Measurements from ENCODE around the gene IER5. TPM values are rescaled to one million over a fixed set of nuclear protein-coding genes. Genes with fewer than 3 reads are reported as not detected.

The IER5 gene
- total RNA-seq, 1 donor from 2014 or later: 156 TPM

DNA sequence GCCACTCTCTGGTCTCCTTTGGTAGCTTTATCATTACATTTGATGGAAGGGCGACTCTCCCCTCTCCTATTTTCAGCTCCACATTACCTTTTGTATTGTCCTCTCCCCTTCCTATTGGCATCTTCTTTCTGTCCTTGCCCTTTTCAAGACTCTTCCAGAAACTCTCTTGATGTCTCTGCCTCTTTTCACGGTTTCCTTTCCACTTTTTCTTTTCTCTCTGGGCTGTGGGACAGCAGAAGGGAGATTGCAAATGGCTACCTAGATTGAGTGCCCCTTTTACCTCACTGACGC lies 17.5 kb downstream of the IER5 start:
- Mint-ChIP-seq H3K9me3 (no peaks in the 10 kb centered on the region), H3K4me1 (peaks cover 35% of the 10 kb centered on the region), H3K27me3 (no peaks in the 10 kb centered on the region), H3K36me3 (ENCODE audit: low read depth) (no peaks in the 10 kb centered on the region), H3K27ac (peak overlapping the region; percentile 89), H3K4me3 (peak overlapping the region; percentile 85)
- intact Hi-C loops (cut with micrococcal nuclease): no loop called here
- CTCF ChIA-PET: interaction anchor here (2.3 to 5.1 kb wide), 5 partner anchors 14 to 36 kb away, joined by 6 to 40 read pairs (median 25); no protein-coding TSS in a partner anchor
- TF ChIP-seq CTCF (IDR thresholded peaks at IDR 0.05): no peak
- ATAC-seq (ENCODE audit: low read depth) (no peak), DNase-seq (no peak)
- POLR2A ChIA-PET: interaction anchor here (2.2 to 38.3 kb wide), 3 partner anchors 15 to 73 kb away, joined by 6 to 1783 read pairs (median 428); partner anchors contain the start of gene IER5

- no peaks in the 10 kb centered on the region for H3K27me3 Mint-ChIP-seq
- intact Hi-C loops (cut with micrococcal nuclease): no loop called here
- no peaks in the 10 kb centered on the region for H3K36me3 Mint-ChIP-seq (ENCODE audit: low read depth)
- TF ChIP-seq CTCF (IDR thresholded peaks at IDR 0.05): no peak
- CTCF ChIA-PET: interaction anchor here (2.3 to 5.1 kb wide), 5 partner anchors 15 to 35 kb away, joined by 6 to 40 read pairs (median 25); no protein-coding TSS in a partner anchor
- peaks cover 33% of the 10 kb centered on the region for H3K4me1 Mint-ChIP-seq
- POLR2A ChIA-PET: interaction anchor here (2.2 to 38.3 kb wide), 3 partner anchors 15 to 73 kb away, joined by 6 to 1783 read pairs (median 428); partner anchors contain the start of gene IER5
- no peak overlapping the region for H3K4me3 Mint-ChIP-seq
- H3K9me3 Mint-ChIP-seq: no peaks in the 10 kb centered on the region
- peak overlapping the region; percentile 89 for H3K27ac Mint-ChIP-seq
- ATAC-seq (ENCODE audit: low read depth) (no peak), DNase-seq (no peak)
Measured at GRCh38 chr1:181106479-181106878, 18.0 kb downstream of the IER5 start.

DNA sequence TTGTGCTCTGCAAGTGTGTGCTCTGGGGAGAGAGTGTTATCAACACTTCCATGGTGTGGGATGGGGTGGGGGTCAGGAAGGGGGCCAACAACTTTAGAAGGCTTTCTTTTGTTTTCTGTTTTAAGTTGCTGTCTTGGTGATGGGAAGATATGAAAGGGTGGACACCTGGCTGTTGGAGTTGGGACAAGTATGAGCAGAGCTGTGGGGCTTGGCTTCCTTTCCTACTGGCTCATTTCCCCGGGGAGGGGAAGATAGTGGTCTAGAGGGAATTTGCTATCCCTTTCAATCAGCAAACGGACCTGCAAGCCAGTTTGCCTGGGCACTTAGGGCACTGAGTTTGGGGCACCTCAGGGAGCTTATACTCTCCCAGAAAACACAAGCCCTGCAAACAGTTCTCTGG lies 19.2 kb downstream of the IER5 start:
- Mint-ChIP-seq H3K27ac (no peak overlapping the region), H3K27me3 (no peaks in the 10 kb centered on the region), H3K9me3 (no peaks in the 10 kb centered on the region), H3K4me1 (peaks cover 41% of the 10 kb centered on the region), H3K36me3 (ENCODE audit: low read depth) (no peaks in the 10 kb centered on the region), H3K4me3 (no peak overlapping the region)
- ChIA-PET CTCF (interaction anchor here (1.7 to 5.1 kb wide), 2 partner anchors 17 to 34 kb away, joined by 5 to 40 read pairs; no protein-coding TSS in a partner anchor), POLR2A (interaction anchor here (17.8 to 38.3 kb wide), 2 partner anchors 17 to 21 kb away, joined by 428 to 1783 read pairs; partner anchors contain the start of gene IER5)
- no peak for TF ChIP-seq CTCF (IDR thresholded peaks at IDR 0.05)
- intact Hi-C loops (cut with micrococcal nuclease): no loop called here
- no peak for DNase-seq
- no peak for ATAC-seq (ENCODE audit: low read depth)

GRCh38 chr1:181108304-181108867 lies 19.9 kb downstream of the IER5 start:
- ChIA-PET CTCF (interaction anchor here (0.6 to 1.7 kb wide), 2 partner anchors 18 to 33 kb away, joined by 3 to 5 read pairs; no protein-coding TSS in a partner anchor), POLR2A (interaction anchor here (0.5 to 38.3 kb wide), 3 partner anchors 17 to 85 kb away, joined by 4 to 1783 read pairs (median 428); partner anchors contain the start of gene IER5)
- no peak for TF ChIP-seq CTCF (IDR thresholded peaks at IDR 0.05)
- no peaks in the 10 kb centered on the region for H3K9me3 Mint-ChIP-seq
- H3K4me1 Mint-ChIP-seq: peaks cover 43% of the 10 kb centered on the region
- H3K36me3 Mint-ChIP-seq (ENCODE audit: low read depth): no peaks in the 10 kb centered on the region
- no peak for ATAC-seq (ENCODE audit: low read depth)
- no peak overlapping the region for H3K4me3 Mint-ChIP-seq
- no peak overlapping the region for H3K27ac Mint-ChIP-seq
- no peaks in the 10 kb centered on the region for H3K27me3 Mint-ChIP-seq
- no peak for DNase-seq
- intact Hi-C loops (cut with micrococcal nuclease): no loop called here

DNA sequence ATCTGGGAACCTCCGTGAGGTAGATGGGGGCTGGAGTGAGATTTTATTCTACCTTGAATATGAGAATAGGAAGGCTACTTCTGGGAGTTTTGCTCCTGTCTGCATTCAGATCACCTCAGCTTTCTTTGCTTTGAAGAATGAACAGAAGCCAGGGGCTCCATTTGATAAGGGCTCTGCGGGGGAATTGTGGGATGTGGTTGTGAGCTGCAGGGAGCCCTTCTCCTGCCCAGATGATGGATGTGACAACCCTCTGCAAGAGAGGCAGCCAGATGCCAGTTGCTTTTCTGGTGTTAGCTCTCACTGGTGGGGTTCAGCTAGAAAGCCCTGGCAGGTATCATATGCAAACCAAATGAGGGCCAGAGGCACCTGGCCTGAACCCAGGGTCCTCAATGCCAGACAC lies 21.5 kb downstream of the IER5 start:
- Mint-ChIP-seq H3K9me3 (no peaks in the 10 kb centered on the region), H3K27me3 (no peaks in the 10 kb centered on the region), H3K4me3 (no peak overlapping the region), H3K36me3 (ENCODE audit: low read depth) (no peaks in the 10 kb centered on the region), H3K4me1 (peaks cover 37% of the 10 kb centered on the region), H3K27ac (no peak overlapping the region)
- no peak for TF ChIP-seq CTCF (IDR thresholded peaks at IDR 0.05)
- POLR2A ChIA-PET: interaction anchor here (17.8 to 38.3 kb wide), 2 partner anchors 19 kb away, joined by 428 to 1783 read pairs; partner anchors contain the start of gene IER5
- ATAC-seq (ENCODE audit: low read depth) (no peak), DNase-seq (no peak)
- CTCF ChIA-PET: interaction anchor here (0.9 kb wide), 1 partner anchor 32 kb away, joined by 3 read pairs; no protein-coding TSS in a partner anchor
- intact Hi-C loops (cut with micrococcal nuclease): no loop called here
